Activated CD8-positive, alpha-beta T cell treated with anti-CD3 and anti-CD28 coated beads for 36 hours (primary cell): ENCODE data around the gene CACHD1. TPM values are rescaled to one million over a fixed set of nuclear protein-coding genes. Genes with fewer than 3 reads are reported as not detected.

Source experiments
- ATAC-seq: fragments of 200-7000 bp; cut with Tn5 transposase; one replicate; pipeline ENCODE4 v1.10.0; 2021; ENCODE audit warnings: mild to moderate bottlenecking, moderate library complexity
- CTCF ChIA-PET: fragments of 350-600 bp; sonication (Branson Sonifier 250); formaldehyde crosslinking; loops from one replicate; lab custom pipeline; 2021; ENCODE audit warnings: antibody characterized with exemption; lab: Charles Lee
- POLR2A ChIA-PET: fragments of 350-600 bp; sonication (Branson Sonifier 250); formaldehyde crosslinking; loops from one replicate; lab custom pipeline; 2021; ENCODE audit warnings: antibody characterized with exemption; lab: Charles Lee
- DNase-seq: peaks from one replicate; pipeline ENCODE4 v3.0.0-alpha.2; 2020
- H3K27ac Mint-ChIP-seq: one replicate; pipeline ENCODE4 v1.8.0; 2021; ENCODE audit warnings: mild to moderate bottlenecking, mixed read lengths
- H3K27me3 Mint-ChIP-seq: one replicate; pipeline ENCODE4 v1.8.0; 2021; ENCODE audit warnings: mixed read lengths
- H3K36me3 Mint-ChIP-seq: one replicate; pipeline ENCODE4 v1.8.0; 2021; ENCODE audit warnings: low read depth, mixed read lengths
- H3K4me1 Mint-ChIP-seq: one replicate; pipeline ENCODE4 v1.8.0; 2021; ENCODE audit warnings: low read depth, mixed read lengths
- H3K4me3 Mint-ChIP-seq: one replicate; pipeline ENCODE4 v1.8.0; 2021; ENCODE audit warnings: mild to moderate bottlenecking, moderate library complexity, mixed read lengths
- H3K9me3 Mint-ChIP-seq: one replicate; pipeline ENCODE4 v1.8.0; 2021; ENCODE audit warnings: mixed read lengths
- intact Hi-C: fragments of 100-400 bp; cut with micrococcal nuclease; formaldehyde crosslinking; loops from one replicate; pipeline ENCODE4 v1.10.0; 2022
- total RNA-seq, 2 experiments: library from RNA; stranded (reverse); gene quantifications; one replicate each; pipeline ENCODE4 v1.2.3, GENCODE V29; 2021
- TF ChIP-seq, protein P1 (sequence below): fragments of 200-600 bp; IDR thresholded peaks from one replicate; pipeline ENCODE4 v1.8.0; 2022; ENCODE audit warnings: antibody characterized with exemption, mild to moderate bottlenecking

CACHD1 gene
- total RNA-seq, 2 experiments from 2014 or later, result 2.2 to 2.5 TPM

GRCh38 chr1:64546013-64546412 is 76.1 kb downstream of the CACHD1 start:
- no peak for ATAC-seq
- no peaks in the 10 kb centered on the region for H3K36me3 Mint-ChIP-seq
- TF ChIP-seq, protein P1, sequence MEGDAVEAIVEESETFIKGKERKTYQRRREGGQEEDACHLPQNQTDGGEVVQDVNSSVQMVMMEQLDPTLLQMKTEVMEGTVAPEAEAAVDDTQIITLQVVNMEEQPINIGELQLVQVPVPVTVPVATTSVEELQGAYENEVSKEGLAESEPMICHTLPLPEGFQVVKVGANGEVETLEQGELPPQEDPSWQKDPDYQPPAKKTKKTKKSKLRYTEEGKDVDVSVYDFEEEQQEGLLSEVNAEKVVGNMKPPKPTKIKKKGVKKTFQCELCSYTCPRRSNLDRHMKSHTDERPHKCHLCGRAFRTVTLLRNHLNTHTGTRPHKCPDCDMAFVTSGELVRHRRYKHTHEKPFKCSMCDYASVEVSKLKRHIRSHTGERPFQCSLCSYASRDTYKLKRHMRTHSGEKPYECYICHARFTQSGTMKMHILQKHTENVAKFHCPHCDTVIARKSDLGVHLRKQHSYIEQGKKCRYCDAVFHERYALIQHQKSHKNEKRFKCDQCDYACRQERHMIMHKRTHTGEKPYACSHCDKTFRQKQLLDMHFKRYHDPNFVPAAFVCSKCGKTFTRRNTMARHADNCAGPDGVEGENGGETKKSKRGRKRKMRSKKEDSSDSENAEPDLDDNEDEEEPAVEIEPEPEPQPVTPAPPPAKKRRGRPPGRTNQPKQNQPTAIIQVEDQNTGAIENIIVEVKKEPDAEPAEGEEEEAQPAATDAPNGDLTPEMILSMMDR, result no peak
- no peak overlapping the region for H3K4me3 Mint-ChIP-seq
- H3K27me3 Mint-ChIP-seq, result no peaks in the 10 kb centered on the region
- DNase-seq, result no peak
- no peak overlapping the region for H3K27ac Mint-ChIP-seq
- H3K4me1 Mint-ChIP-seq, result peaks cover 48% of the 10 kb centered on the region
- no peaks in the 10 kb centered on the region for H3K9me3 Mint-ChIP-seq
- POLR2A ChIA-PET, result no interaction called here
- intact Hi-C loops, result no loop called here
- CTCF ChIA-PET, result no interaction called here

- CTCF ChIA-PET, result no interaction called here
- H3K27ac Mint-ChIP-seq, result no peak overlapping the region
Measured at GRCh38 chr1:64549464-64550239, 79.7 kb downstream of the CACHD1 start.

GRCh38 chr1:64550510-64550909 is 80.6 kb downstream of the CACHD1 start:
- peak; percentile 46 for DNase-seq
- intact Hi-C loops, result no loop called here

More at GRCh38 chr1:64549464-64550239, 79.7 kb downstream of the CACHD1 start:
- Mint-ChIP-seq H3K9me3 (no peaks in the 10 kb centered on the region), H3K4me1 (peaks cover 49% of the 10 kb centered on the region), H3K4me3 (no peak overlapping the region), H3K27me3 (no peaks in the 10 kb centered on the region), H3K36me3 (no peaks in the 10 kb centered on the region)
- intact Hi-C loops, result no loop called here
- DNase-seq (no peak), ATAC-seq (no peak)
- POLR2A ChIA-PET, result interaction anchor here (0.7 to 1.2 kb wide), 2 partner anchors 10 to 20 kb away, joined by 3 read pairs; no protein-coding TSS in a partner anchor
- TF ChIP-seq, protein P1, result no peak

DNA sequence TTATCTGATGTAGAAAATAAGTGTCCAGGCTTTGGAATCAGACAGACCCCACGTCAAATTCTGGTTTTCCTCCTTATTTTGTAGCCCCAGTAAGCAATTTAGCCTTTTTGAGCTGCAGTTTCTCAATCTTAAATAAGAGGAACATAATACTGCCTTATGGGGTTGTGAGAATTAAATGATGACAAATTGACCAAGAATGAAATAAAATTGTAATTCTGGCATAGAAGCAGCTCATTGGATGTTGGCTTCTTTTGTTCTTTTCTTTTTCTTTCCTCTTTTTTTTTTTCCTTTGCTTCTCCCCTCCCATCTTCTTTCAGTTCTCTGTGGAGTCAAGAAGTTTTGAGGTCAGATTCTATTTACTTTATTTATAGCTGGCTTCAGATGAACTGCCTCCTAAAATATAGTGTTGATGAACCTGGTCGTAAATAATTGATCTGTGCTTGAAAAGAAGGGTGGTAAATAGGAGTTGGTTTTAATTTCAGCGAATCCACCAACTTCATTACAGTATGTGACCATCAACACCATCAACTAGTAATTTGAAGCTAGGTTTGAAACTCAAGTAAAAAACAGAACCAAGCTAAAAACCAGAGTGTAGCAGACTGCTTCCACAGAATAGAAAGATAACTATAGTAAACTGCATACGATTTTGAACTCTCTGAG is 81.1 kb downstream of the CACHD1 start:
- no peak for ATAC-seq
- POLR2A ChIA-PET, result no interaction called here
- Mint-ChIP-seq H3K9me3 (no peaks in the 10 kb centered on the region), H3K4me3 (no peak overlapping the region), H3K27me3 (no peaks in the 10 kb centered on the region), H3K4me1 (peaks cover 41% of the 10 kb centered on the region), H3K36me3 (no peaks in the 10 kb centered on the region), H3K27ac (no peak overlapping the region)
- DNase-seq, result no peak
- intact Hi-C loops, result no loop called here
- CTCF ChIA-PET, result interaction anchor here (1.9 kb wide), 1 partner anchor 126 kb away, joined by 6 read pairs; no protein-coding TSS in a partner anchor
- TF ChIP-seq, protein P1, result no peak

More at GRCh38 chr1:64550510-64550909, 80.6 kb downstream of the CACHD1 start:
- no peaks in the 10 kb centered on the region for H3K36me3 Mint-ChIP-seq
- CTCF ChIA-PET, result interaction anchor here (1.9 kb wide), 1 partner anchor 126 kb away, joined by 6 read pairs; no protein-coding TSS in a partner anchor
- H3K4me1 Mint-ChIP-seq, result peaks cover 40% of the 10 kb centered on the region
- peak; percentile 85 for ATAC-seq
- H3K9me3 Mint-ChIP-seq, result no peaks in the 10 kb centered on the region
- H3K27ac Mint-ChIP-seq, result no peak overlapping the region
- TF ChIP-seq, protein P1, result no peak
- H3K27me3 Mint-ChIP-seq, result no peaks in the 10 kb centered on the region
- H3K4me3 Mint-ChIP-seq, result no peak overlapping the region
- POLR2A ChIA-PET, result no interaction called here

- Mint-ChIP-seq H3K4me1 (peaks cover 38% of the 10 kb centered on the region), H3K9me3 (no peaks in the 10 kb centered on the region), H3K4me3 (no peak overlapping the region), H3K27me3 (no peaks in the 10 kb centered on the region), H3K27ac (no peak overlapping the region), H3K36me3 (peaks cover under 1% of the 10 kb centered on the region)
- ChIA-PET POLR2A (no interaction called here), CTCF (no interaction called here)
- TF ChIP-seq, protein P1, result no peak
- ATAC-seq, result peak; percentile 41
- intact Hi-C loops, result no loop called here
- DNase-seq, result no peak
Measured at GRCh38 chr1:64553285-64553684, 83.4 kb downstream of the CACHD1 start.
